H1 (cell line): Measurements from ENCODE around the gene APOBEC3H. TPM values are rescaled to one million over a fixed set of nuclear protein-coding genes. Genes with fewer than 3 reads are reported as not detected.

ENCODE experiments used
- CTCF ChIA-PET: fragments of 300-600 bp; sonication (Branson Sonifier 250); formaldehyde crosslinking; loops from one replicate; lab custom pipeline; 2021; ENCODE audit not compliant: partially characterized antibody; lab: Charles Lee
- POLR2A ChIA-PET: fragments of 300-600 bp; sonication (Branson Sonifier 250); formaldehyde crosslinking; loops from one replicate; lab custom pipeline; 2021; ENCODE audit warnings: inconsistent platforms; ENCODE audit not compliant: partially characterized antibody; lab: Charles Lee
- DNase-seq, 2 experiments: peaks; one replicate each; pipeline versions ENCODE4 v3.0.0 to v3.0.0-alpha.2; 2010 to 2022; ENCODE audit warnings: low spot score in 2 of 2, low read depth in 1 of 2, mixed read lengths in 1 of 2
- FAIRE-seq: peaks from 2 replicates; lab custom pipeline; 2011; peaks lifted over from hg19 to GRCh38; lab: Jason Lieb, UNC
- H2AFZ ChIP-seq: 2 replicates; pipeline ENCODE4 v1.8.1; 2012; ENCODE audit warnings: low read length, inconsistent platforms
- H2AK5ac ChIP-seq: 2 replicates; pipeline ENCODE4 v1.6.1; 2013; ENCODE audit warnings: low read depth, low read length
- H2BK120ac ChIP-seq: replicated peaks from 2 replicates; pipeline ENCODE3; 2013; ENCODE audit warnings: low read depth, low read length, inconsistent platforms
- H2BK12ac ChIP-seq: 2 replicates; pipeline ENCODE4 v1.6.1; 2013; ENCODE audit warnings: low read depth, low read length
- H2BK15ac ChIP-seq: 2 replicates; pipeline ENCODE4 v1.6.1; 2013; ENCODE audit warnings: low read length
- H2BK20ac ChIP-seq: 2 replicates; pipeline ENCODE4 v1.6.1; 2013; ENCODE audit warnings: low read length
- H2BK5ac ChIP-seq: 2 replicates; pipeline ENCODE4 v1.6.1; 2013; ENCODE audit warnings: low read depth, low read length
- H3K14ac ChIP-seq: 2 replicates; pipeline ENCODE4 v1.6.1; 2013; ENCODE audit warnings: inconsistent platforms; ENCODE audit not compliant: insufficient read length
- H3K18ac ChIP-seq: 2 replicates; pipeline ENCODE4 v1.6.1; 2013; ENCODE audit warnings: low read length; ENCODE audit errors: extremely low read depth
- H3K23ac ChIP-seq: 2 replicates; pipeline ENCODE4 v1.6.1; 2013; ENCODE audit warnings: inconsistent platforms; ENCODE audit not compliant: insufficient read length
- H3K23me2 ChIP-seq: 2 replicates; pipeline ENCODE4 v1.6.1; 2013; ENCODE audit warnings: low read depth, low read length
- H3K27ac ChIP-seq: 2 replicates; pipeline ENCODE4 v1.6.1; 2011; ENCODE audit warnings: low read depth, low read length, inconsistent platforms
- H3K27me3 ChIP-seq, 4 experiments: replicated peaks in 1 of 4; 1 replicate in 1 of 4; 2 replicates in 3 of 4; pipeline versions ENCODE4 v1.6.1 to v1.8.1; 2011 to 2013; ENCODE audit warnings: low read length in 3 of 4, mild to moderate bottlenecking in 3 of 4, inconsistent platforms in 2 of 4, mixed read lengths in 2 of 4, moderate library complexity in 1 of 4; ENCODE audit not compliant: control insufficient read depth in 3 of 4, insufficient read depth in 3 of 4; ENCODE audit errors: extremely low read depth in 1 of 4
- H3K36me3 ChIP-seq, 4 experiments: 2 replicates each; pipeline versions ENCODE4 v1.6.1 to v1.8.1; 2011 to 2013; ENCODE audit warnings: mild to moderate bottlenecking in 4 of 4, low read length in 3 of 4, moderate library complexity in 2 of 4, control low read depth in 1 of 4, inconsistent platforms in 1 of 4; ENCODE audit not compliant: insufficient read depth in 4 of 4, control insufficient read depth in 2 of 4
- H3K4ac ChIP-seq: replicated peaks from 2 replicates; pipeline ENCODE3; 2013; ENCODE audit warnings: low read length, low read depth, mixed read lengths, inconsistent platforms; ENCODE audit not compliant: insufficient read length
- H3K4me1 ChIP-seq, 4 experiments: replicated peaks in 1 of 4; 1 replicate in 1 of 4; 2 replicates in 3 of 4; pipeline versions ENCODE4 v1.6.1 to v1.8.1; 2011 to 2013; ENCODE audit warnings: low read length in 3 of 4, inconsistent platforms in 2 of 4, mixed read lengths in 1 of 4; ENCODE audit not compliant: insufficient read depth in 4 of 4, control insufficient read depth in 3 of 4
- H3K4me2 ChIP-seq, 2 experiments: 2 replicates each; pipeline versions ENCODE4 v1.6.1 to v1.8.1; 2011 to 2013; ENCODE audit warnings: low read depth in 2 of 2, low read length in 2 of 2, control low read depth in 1 of 2, inconsistent platforms in 1 of 2, mild to moderate bottlenecking in 1 of 2; ENCODE audit not compliant: insufficient read depth in 1 of 2
- H3K4me3 ChIP-seq, 4 experiments: fragments of 200-600, 300-600 bp in 1 of 4; sonication (generic), shearing (Covaris generic), sonication (Bioruptor Twin) in 1 of 4; 2 replicates each; pipeline versions ENCODE4 v1.5.1 to v1.8.1; 2011 to 2016; ENCODE audit warnings: low read length in 4 of 4, low read depth in 3 of 4, control low read depth in 2 of 4, inconsistent platforms in 2 of 4, mild to moderate bottlenecking in 2 of 4, mixed read lengths in 1 of 4, moderate library complexity in 1 of 4; ENCODE audit not compliant: insufficient read depth in 2 of 4; ENCODE audit errors: extremely low read depth in 1 of 4
- H3K56ac ChIP-seq: replicated peaks from 2 replicates; pipeline ENCODE3; 2013; ENCODE audit warnings: low read depth, mild to moderate bottlenecking, mixed read lengths, low read length, inconsistent platforms; ENCODE audit not compliant: insufficient read length
- H3K79me1 ChIP-seq: 2 replicates; pipeline ENCODE4 v1.6.1; 2013; ENCODE audit warnings: low read depth, low read length, control low read depth
- H3K79me2 ChIP-seq, 2 experiments: 2 replicates each; pipeline versions ENCODE4 v1.6.1 to v1.8.1; 2012 to 2013; ENCODE audit warnings: low read length in 2 of 2, mild to moderate bottlenecking in 2 of 2, inconsistent platforms in 1 of 2; ENCODE audit not compliant: insufficient read depth in 2 of 2, control insufficient read depth in 1 of 2
- H3K9ac ChIP-seq, 4 experiments: replicated peaks in 1 of 4; 1 replicate in 1 of 4; 2 replicates in 3 of 4; pipeline versions ENCODE4 v1.6.1 to v1.8.1; 2011 to 2013; ENCODE audit warnings: low read depth in 3 of 4, low read length in 3 of 4, control low read depth in 2 of 4, mild to moderate bottlenecking in 2 of 4, moderate library complexity in 2 of 4, inconsistent platforms in 1 of 4; ENCODE audit errors: extremely low read depth in 1 of 4
- H3K9me3 ChIP-seq, 2 experiments: 2 replicates each; pipeline versions ENCODE4 v1.6.1 to v1.8.1; 2012 to 2013; ENCODE audit warnings: mild to moderate bottlenecking in 2 of 2, moderate library complexity in 2 of 2, control low read depth in 1 of 2, inconsistent platforms in 1 of 2, low read depth in 1 of 2, low read length in 1 of 2, mixed read lengths in 1 of 2; ENCODE audit not compliant: insufficient read depth in 2 of 2
- H4K20me1 ChIP-seq, 2 experiments: replicated peaks in 1 of 2; 2 replicates each; pipeline versions ENCODE3 to v1.8.1; 2011 to 2013; ENCODE audit warnings: inconsistent platforms in 2 of 2, low read length in 2 of 2, mild to moderate bottlenecking in 1 of 2; ENCODE audit not compliant: insufficient read depth in 2 of 2, control insufficient read depth in 1 of 2
- H4K5ac ChIP-seq: 2 replicates; pipeline ENCODE4 v1.6.1; 2013; ENCODE audit warnings: low read length, low read depth, mixed read lengths, inconsistent platforms; ENCODE audit not compliant: insufficient read length
- H4K8ac ChIP-seq: 2 replicates; pipeline ENCODE4 v1.8.0; 2013; ENCODE audit warnings: mild to moderate bottlenecking, moderate library complexity, low read length, inconsistent platforms; ENCODE audit not compliant: insufficient read depth; ENCODE audit errors: extremely low read depth
- H4K91ac ChIP-seq: replicated peaks from 2 replicates; pipeline ENCODE3; 2013; ENCODE audit warnings: low read length, mixed read lengths, inconsistent platforms; ENCODE audit not compliant: insufficient read length
- GABPA ChIP-seq: IDR thresholded peaks from 2 replicates; pipeline ENCODE4 v1.6.1; 2011; ENCODE audit warnings: mild to moderate bottlenecking, low read length, moderate library complexity, borderline replicate concordance; ENCODE audit not compliant: insufficient read depth
- MAFK ChIP-seq: IDR thresholded peaks from 2 replicates; pipeline ENCODE4 v1.6.1; 2012; ENCODE audit warnings: low read depth, mild to moderate bottlenecking, improper control_type of control experiment, low read length
- POLR2A ChIP-seq, 2 experiments: IDR thresholded peaks; 1 replicate in 1 of 2; 2 replicates in 1 of 2; pipeline ENCODE4 v1.6.1; 2011; ENCODE audit warnings: low read depth in 2 of 2, low read length in 2 of 2, mild to moderate bottlenecking in 2 of 2; ENCODE audit errors: control extremely low read depth in 1 of 2
- TBP ChIP-seq: IDR thresholded peaks from 2 replicates; pipeline ENCODE4 v1.6.1; 2011; ENCODE audit warnings: low read depth, low read length, improper control_type of control experiment
- WGBS, 2 experiments: shearing (Covaris generic) in 1 of 2; methylation state at CpG; one replicate each; pipeline versions ENCODE4 v1.1.6 to v1.1.7; 2013 to 2015; ENCODE audit warnings: low lambda C conversion rate in 2 of 2, mixed read lengths in 2 of 2, inconsistent platforms in 1 of 2, low coverage in 1 of 2, missing lambda C conversion rate in 1 of 2; ENCODE audit not compliant: insufficient replicate concordance in 2 of 2, insufficient coverage in 1 of 2, insufficient read length in 1 of 2; ENCODE audit errors: extremely low coverage in 1 of 2, missing lambda C conversion rate in 1 of 2; 5-methylcytosine and 5-hydroxymethylcytosine counted together
- polyA plus RNA-seq, 7 experiments: library from polyadenylated mRNA; depleted of rRNA in 3 of 7; stranded (reverse) in 5 of 7; unstranded in 2 of 7; fragments of >200 nt in 5 of 7; fragments of 200-250 nt in 2 of 7; gene quantifications; 1 replicate in 5 of 7; 2 replicates in 1 of 7; 4 replicates in 1 of 7; pipeline versions ENCODE4 v1.2.1 to v1.2.3, GENCODE V29; 2011 to 2013; ENCODE audit warnings: missing spikeins in 2 of 7, mixed read lengths in 2 of 7
- total RNA-seq: library from RNA; stranded (reverse); fragmentation: NEBNext Ultra II Directional; extraction: Animal tissue kit (Norgen Biotek cat#: 25700); gene quantifications from 2 replicates; pipeline ENCODE4 v1.2.1, GENCODE V29; 2021

APOBEC3H gene
- total and polyA plus RNA-seq, 2 of the 8 experiments (the other 6 are each of a cell fraction or from before 2014, with no cell fraction given) = 0.47 to 0.56 TPM

GRCh38 chr22:39070186-39070585, 26.9 kb upstream of the APOBEC3H start:
- Histone ChIP-seq H2AK5ac (no peak overlapping the region), H3K4me3 (no peak overlapping the region), H2BK12ac (peak overlapping the region; percentile 50; the same call in 1 of the 2 replicates), H2BK120ac (no peak overlapping the region), H3K27ac (no peak overlapping the region), H3K79me2 (no peaks in the 10 kb centered on the region), H3K23me2 (no peaks in the 10 kb centered on the region), H2BK15ac (0 out of 2 replicates have a peak overlapping the region, but pooled peaks have one; percentile 46), H3K4ac (no peak overlapping the region), H3K36me3 (no peaks in the 10 kb centered on the region), H3K9me3 (no peaks in the 10 kb centered on the region), H2AFZ (no peak overlapping the region), H4K91ac (no peak overlapping the region), H3K27me3 (no peaks in the 10 kb centered on the region), H2BK20ac (peak overlapping the region; percentile 48; the same call in 1 of the 2 replicates), H4K5ac (no peak overlapping the region), H3K9ac (no peak overlapping the region; a peak in 1 of 7 replicates), H3K79me1 (no peaks in the 10 kb centered on the region), H3K56ac (no peak overlapping the region), H4K20me1 (no peaks in the 10 kb centered on the region), H3K4me2 (no peak overlapping the region; a peak in 1 of 4 replicates), H3K18ac (peak overlapping the region; percentile 71; the same call in 1 of the 2 replicates), H3K14ac (no peak overlapping the region), H2BK5ac (no peak overlapping the region), H3K4me1 (peaks cover 0 to 3% (median 0%) of the 10 kb centered on the region in 4 experiments; a peak in 2 of 7 replicates), H4K8ac (no peak overlapping the region; the same call in 1 of the 2 replicates), H3K23ac (no peak overlapping the region)
- DNase-seq = no peak
- ChIA-PET CTCF (interaction anchor here (0.6 to 1.2 kb wide), 2 partner anchors 11 to 307 kb away, joined by 3 read pairs; no protein-coding TSS in a partner anchor), POLR2A (no interaction called here)
- no peak for FAIRE-seq
- WGBS, 2 experiments = 88% methylated on average over 7 of the region's 7 CpGs; no CpG with 5 or more reads in 1 of the 2 experiments
- no peak for TF ChIP-seq GABPA
- no peak for TF ChIP-seq POLR2A (IDR thresholded peaks at IDR 0.05; ENCODE audit: control extremely low read depth in 1 of 2, low read depth in 2 of 2, low read length in 2 of 2)
- no peak for TF ChIP-seq TBP
- TF ChIP-seq MAFK = no peak
